Measurements from ENCODE around the gene PRR5.
"Not testable (repeated sequence)": the region's sequence is repeated elsewhere in the genome, so short reads cannot be mapped to it uniquely, and the experiment has no call there.

DNA sequence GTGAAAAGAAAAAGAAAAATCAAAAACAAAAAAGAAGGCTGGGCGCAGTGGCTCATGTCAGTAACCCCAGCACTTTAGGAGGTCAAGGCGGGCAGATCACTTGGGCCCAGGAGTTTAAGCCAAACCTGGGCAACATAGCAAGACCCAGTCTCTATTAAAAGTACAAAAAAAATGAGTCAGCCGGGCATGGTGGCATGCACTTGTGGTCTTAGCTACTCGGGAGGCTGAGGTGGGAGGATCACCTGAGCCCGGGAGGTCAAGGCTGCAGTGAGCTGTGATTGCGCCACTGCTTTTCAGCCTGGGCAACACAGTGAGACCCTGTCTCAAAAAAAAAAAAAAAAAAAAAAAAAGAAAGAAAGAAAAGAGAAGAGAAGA is 26.0 kb upstream of the PRR5 start:
- TF ChIP-seq, protein P1, sequence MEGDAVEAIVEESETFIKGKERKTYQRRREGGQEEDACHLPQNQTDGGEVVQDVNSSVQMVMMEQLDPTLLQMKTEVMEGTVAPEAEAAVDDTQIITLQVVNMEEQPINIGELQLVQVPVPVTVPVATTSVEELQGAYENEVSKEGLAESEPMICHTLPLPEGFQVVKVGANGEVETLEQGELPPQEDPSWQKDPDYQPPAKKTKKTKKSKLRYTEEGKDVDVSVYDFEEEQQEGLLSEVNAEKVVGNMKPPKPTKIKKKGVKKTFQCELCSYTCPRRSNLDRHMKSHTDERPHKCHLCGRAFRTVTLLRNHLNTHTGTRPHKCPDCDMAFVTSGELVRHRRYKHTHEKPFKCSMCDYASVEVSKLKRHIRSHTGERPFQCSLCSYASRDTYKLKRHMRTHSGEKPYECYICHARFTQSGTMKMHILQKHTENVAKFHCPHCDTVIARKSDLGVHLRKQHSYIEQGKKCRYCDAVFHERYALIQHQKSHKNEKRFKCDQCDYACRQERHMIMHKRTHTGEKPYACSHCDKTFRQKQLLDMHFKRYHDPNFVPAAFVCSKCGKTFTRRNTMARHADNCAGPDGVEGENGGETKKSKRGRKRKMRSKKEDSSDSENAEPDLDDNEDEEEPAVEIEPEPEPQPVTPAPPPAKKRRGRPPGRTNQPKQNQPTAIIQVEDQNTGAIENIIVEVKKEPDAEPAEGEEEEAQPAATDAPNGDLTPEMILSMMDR (IDR thresholded peaks at IDR 0.05; ENCODE audit: low read depth, low read length): not testable (repeated sequence)
- not testable (repeated sequence) for TF ChIP-seq EZH2phosphoT487 (IDR thresholded peaks at IDR 0.05; ENCODE audit: low read depth)

All from OCI-LY3 (cell line).